Mucosa of gallbladder (tissue), 1 donor: ENCODE results near the gene TADA2A. TPM values are rescaled to one million over a fixed set of nuclear protein-coding genes. Genes with fewer than 3 reads are reported as not detected.
"Not testable (repeated sequence)": the region's sequence is repeated elsewhere in the genome, so short reads cannot be mapped to it uniquely, and the experiment has no call there.

Experiments
- DNase-seq: peaks from one replicate; pipeline ENCODE4 v3.0.0-alpha.2; 2020; ENCODE audit warnings: low spot score
- total RNA-seq: library from RNA; stranded (reverse); gene quantifications from one replicate; pipeline ENCODE4 v1.2.1, GENCODE V29; 2021
- donor health status: DM: no; HTN: no; CAD: no.

The TADA2A gene
- total RNA-seq, 1 donor from 2014 or later: 14.5 TPM

DNA sequence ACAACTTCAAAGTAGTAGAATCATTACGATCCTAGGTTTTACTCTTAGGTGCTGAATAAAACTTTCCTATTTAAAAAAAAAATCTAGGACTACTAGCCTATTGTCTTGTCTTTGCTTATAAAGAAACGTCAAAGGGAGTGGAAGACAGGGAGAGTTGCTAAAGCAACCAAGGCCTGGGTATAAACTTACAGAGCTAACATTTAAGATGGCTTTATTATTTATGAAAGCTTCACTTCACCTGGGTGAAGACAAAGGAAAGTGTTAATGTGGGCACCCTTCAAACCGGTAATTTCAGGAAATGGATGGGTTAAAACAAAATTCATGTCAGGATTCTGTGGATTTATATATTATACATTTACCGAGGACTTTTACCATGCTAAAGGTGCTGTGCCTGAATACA, 85.5 kb downstream of the TADA2A start:
- no peak for DNase-seq

DNA sequence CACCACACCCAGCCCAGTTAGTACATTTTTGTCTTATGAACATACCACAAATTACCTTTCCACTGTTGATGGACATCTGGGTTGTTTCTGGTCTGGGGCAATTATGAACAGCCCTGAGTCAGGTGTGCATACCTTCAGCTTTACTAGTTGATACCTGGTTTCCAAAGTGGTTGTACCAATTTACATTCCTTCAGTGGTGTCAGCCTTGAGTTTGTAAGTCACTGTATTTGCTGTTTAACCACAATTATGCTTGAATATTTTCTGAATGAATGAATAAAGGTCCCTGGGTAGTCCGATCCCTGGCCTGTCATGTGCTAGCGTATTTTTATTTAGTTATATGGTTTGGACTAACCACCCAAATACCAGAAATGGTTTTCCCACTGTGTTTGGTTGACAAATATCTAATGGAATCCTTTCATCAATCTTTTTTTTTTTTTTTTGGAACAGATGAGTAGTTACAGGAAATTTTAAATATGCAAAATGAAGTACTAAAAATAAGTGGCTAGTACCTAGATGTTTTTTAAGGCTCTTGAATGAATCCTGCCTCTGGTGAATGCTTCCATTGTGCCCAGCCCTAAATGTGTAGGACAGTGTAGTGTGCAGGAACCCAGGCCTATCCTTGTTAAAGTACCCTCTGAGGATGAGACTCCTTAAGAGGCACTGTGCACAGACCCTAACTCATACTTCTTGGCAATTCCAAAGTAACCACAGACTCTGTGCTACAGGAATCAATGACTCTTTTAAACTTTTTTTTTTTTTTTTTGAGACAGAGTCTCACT, 86.8 kb downstream of the TADA2A start:
- DNase-seq: no peak

- no peak for DNase-seq
Observed at GRCh38 chr17:37494401-37494831, 87.7 kb downstream of the TADA2A start.

- no peak for DNase-seq
Observed at GRCh38 chr17:37494971-37495370, 88.3 kb downstream of the TADA2A start.

DNA sequence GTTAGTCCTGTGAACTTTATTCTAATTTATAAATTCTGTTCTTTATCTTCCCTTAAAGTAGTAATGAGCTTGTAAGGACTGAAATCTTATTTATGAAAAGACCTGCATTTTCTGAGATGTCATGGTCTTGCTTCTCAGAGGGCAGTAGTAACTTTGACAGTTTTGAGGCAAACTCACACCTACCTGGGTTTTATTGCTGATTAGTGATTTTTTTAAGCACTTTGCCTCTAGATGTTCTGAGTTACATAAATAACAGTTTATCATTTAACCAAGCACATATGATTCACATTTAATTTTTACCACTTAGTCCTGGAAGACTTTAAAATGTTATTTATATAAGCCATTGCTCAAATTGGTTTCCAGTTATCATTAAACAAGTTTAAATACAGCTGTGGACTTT, 93.7 kb downstream of the TADA2A start:
- no peak for DNase-seq

GRCh38 chr17:37502009-37502936, 95.6 kb downstream of the TADA2A start:
- no peak for DNase-seq

- no peak for DNase-seq
Observed at GRCh38 chr17:37503148-37503547, 96.5 kb downstream of the TADA2A start.

- no peak for DNase-seq
Observed at GRCh38 chr17:37505333-37505732, 98.6 kb downstream of the TADA2A start.

- no peak for DNase-seq
Observed at GRCh38 chr17:37506678-37507077, 100.0 kb downstream of the TADA2A start.

GRCh38 chr17:37507111-37507510, 100.4 kb downstream of the TADA2A start:
- DNase-seq: no peak

GRCh38 chr17:37510056-37510455, 103.4 kb downstream of the TADA2A start:
- no peak for DNase-seq

- DNase-seq: not testable (repeated sequence)
Observed at GRCh38 chr17:37511642-37512041, 105.0 kb downstream of the TADA2A start.

DNA sequence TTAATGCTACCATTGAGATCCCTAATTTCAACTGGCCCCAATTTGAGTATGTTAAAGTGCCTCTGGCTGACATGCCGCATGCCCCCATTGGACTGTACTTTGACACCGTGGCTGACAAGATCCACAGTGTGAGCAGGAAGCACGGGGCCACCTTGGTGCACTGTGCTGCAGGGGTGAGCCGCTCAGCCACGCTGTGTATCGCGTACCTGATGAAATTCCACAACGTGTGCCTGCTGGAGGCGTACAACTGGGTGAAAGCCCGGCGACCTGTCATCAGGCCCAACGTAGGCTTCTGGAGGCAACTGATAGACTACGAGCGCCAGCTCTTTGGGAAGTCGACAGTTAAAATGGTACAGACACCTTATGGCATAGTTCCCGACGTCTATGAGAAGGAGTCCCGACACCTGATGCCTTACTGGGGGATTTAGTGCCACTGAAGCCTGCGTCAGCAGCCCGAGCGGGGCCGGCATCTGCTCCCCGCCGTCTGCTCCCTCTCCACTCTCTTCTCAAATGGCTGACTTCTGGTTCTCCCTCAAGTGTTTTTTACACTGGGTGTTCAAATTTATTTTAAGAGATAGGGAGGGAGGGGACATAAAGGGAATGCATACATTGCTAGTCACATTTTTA, 105.9 kb downstream of the TADA2A start:
- DNase-seq: no peak

DNA sequence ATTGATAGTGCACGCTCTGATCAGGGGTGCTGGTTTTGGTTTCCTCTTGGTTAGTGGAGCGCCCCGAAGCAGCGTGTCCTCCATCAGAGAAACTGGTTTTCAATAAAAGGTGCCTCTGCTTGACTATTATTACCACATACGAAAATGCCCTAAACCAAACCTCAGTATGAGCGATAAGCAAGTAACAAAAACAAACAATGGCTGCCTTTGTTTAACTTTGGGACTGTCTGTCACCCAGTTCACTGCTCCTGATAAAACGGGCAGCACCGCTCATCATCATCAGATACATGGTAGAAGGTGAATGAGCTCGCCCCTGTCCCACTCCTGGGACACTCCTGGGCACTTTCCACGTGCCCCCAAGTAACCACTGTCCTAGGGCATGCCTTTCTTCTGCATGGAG, 107.0 kb downstream of the TADA2A start:
- DNase-seq: no peak

DNA sequence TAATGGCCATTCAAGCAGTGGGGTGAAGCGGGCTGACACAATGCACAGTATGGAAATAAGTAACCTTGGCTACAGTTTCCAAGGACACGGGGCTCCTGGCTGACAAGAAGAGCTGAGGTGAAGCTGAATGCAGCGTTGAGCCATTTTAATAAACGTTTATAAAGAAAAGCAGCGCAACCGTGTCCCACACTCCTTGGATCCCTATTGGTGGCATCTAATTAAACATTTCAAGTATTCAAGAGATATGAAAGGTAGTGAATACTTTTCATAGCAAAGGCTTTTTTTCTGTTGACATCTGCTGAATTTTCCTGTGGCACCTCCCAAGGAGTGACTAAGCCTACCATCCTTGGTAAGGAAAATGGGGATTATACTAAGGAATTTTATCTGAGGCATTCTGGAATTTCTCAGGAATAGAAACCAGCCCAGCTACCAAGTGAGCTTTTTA, 109.5 kb downstream of the TADA2A start:
- no peak for DNase-seq

DNA sequence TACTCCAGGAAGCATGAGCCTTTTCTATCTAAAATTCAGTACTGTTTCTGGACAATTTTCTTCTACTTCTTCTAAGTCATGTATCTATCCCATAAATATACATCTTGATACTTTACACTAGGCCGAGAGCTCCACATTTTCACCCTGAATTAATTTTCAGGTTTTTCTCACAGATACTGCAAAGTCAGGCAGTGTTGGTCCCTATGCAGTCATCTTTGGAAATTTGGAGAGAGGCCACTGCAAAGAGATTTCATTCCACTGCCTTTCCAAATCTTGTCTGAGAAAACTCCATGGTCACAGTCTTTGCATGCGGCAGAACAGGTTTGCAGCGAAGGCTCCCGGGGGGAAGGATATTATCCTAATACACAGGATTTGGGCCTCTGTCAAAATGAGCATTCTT, 111.2 kb downstream of the TADA2A start:
- no peak for DNase-seq

DNA sequence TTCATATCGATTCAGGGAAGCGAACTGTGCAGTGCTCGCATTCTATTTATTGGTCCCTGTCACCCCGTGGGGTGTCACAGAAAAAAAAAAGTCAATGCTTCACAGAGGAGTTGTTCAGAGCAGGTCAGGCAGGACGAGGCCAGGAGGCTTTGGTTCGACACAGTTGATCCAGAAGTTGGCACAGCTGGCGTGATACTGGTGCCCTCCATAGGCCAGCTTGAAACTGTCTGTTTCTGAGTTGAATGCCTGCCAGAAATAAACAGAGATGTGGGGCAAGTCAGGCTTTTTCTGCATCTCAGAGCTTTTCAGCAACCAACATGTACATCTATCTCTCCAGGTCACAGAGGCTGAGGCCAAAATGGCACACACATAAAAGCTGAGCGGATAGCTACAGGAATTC, 112.1 kb downstream of the TADA2A start:
- no peak for DNase-seq

DNA sequence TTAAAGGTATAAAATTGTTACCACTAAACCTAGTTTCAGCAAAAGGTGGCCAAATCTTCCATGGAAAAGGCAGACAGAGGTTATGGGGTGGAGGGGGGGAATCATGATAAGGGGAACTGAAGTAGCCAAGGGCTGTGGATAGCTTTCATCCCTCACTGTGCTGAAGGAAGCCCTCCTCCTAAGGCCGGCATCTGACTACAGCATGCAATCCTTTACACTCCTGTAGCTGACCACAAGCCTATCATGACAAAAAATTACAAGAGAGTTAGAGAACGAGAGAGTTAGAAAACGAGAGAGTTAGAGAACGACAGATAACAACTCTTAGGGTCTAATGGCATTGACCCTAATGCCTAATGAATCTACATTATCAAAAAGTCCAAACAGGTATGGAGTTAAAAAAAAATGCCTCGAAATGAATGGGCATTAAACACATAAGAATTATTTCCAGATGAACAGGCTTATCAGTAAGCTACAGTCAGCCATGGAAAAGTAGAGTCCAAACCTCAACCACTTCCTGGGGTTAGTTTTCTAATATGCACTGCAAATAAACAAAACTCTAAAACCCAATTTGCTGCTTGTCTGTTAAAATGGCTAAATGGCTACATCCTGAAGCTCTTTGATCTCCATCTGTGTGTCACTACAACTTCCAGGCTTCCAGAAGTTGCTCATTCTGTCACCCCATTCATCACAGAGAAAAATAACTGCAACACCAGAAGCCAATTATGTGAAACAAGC, 112.7 kb downstream of the TADA2A start:
- no peak for DNase-seq

DNA sequence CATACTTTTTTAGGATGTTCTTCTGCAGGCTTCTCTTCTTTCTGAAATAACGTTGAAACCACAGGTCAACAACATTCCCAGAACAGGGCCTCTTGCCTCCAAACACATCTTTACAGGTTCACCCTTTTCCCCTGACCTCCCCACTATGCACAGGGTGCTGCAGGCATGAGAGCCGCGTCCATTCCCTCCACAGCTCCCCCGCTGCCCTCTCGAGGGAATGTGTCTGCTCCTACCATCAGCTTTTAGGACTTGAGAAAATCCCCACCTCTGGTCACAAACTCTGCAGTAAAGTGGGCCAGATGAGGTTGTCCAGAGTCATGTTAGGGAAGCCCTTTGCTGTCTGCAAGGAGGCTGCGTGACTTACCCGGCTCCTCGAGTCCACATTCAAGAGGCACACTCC, 113.5 kb downstream of the TADA2A start:
- no peak for DNase-seq

DNA sequence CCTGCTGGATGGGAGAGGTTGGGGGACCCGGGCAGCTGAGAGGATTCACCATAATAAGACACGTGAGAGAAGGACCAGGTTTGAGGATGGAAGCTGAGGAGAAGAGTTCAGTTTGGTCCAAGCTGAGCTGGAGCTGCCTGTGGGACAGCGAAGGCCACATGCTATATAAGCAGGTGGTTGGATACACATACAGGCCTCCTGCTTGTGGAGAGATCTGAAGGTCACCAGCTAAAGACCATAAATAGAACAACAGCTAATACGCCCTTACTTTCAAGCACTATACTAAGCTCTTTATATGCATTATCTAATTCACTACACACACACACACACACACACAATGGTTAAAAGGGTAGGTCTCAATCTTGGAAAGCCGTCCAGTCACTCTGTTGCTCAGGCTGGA, 115.1 kb downstream of the TADA2A start:
- DNase-seq: no peak

- no peak for DNase-seq
Observed at GRCh38 chr17:37523715-37524219, 117.1 kb downstream of the TADA2A start.
